Right ventricle myocardium inferior (tissue), 1 donor: ENCODE measurements around the gene ASTN2. TPM values are rescaled to one million over a fixed set of nuclear protein-coding genes. Genes with fewer than 3 reads are reported as not detected.

Experiments
- ATAC-seq: fragments of 200-7000 bp; cut with Tn5 transposase; one replicate; pipeline ENCODE4 v1.9.1; 2020; ENCODE audit warnings: mild to moderate bottlenecking, moderate library complexity
- DNase-seq: peaks from one replicate; pipeline ENCODE4 v3.0.0; 2021; ENCODE audit errors: missing footprints
- intact Hi-C: fragments of 100-400 bp; cut with DNase I; formaldehyde crosslinking; loops from one replicate; pipeline ENCODE4 v1.11.0; 2022
- total RNA-seq: library from RNA; stranded (reverse); fragmentation: NEBNext Ultra II Directional; extraction: Animal tissue kit (Norgen Biotek cat#: 25700); gene quantifications from one replicate; pipeline ENCODE4 v1.2.1, GENCODE V29; 2021
- donor health status: DM: no; HTN: yes; CAD: no; lungs with severe emphysema.

The ASTN2 gene
- total RNA-seq, 1 donor from 2014 or later: 8.3 TPM

- DNase-seq (no peak), ATAC-seq (no peak)
- intact Hi-C loops: no loop called here
Observed at GRCh38 chr9:117375956-117376355, 38.9 kb downstream of the ASTN2 start.

- DNase-seq: no peak
- intact Hi-C loops: no loop called here
- ATAC-seq: no peak
Observed at GRCh38 chr9:117374076-117374725, 40.7 kb downstream of the ASTN2 start.

DNA sequence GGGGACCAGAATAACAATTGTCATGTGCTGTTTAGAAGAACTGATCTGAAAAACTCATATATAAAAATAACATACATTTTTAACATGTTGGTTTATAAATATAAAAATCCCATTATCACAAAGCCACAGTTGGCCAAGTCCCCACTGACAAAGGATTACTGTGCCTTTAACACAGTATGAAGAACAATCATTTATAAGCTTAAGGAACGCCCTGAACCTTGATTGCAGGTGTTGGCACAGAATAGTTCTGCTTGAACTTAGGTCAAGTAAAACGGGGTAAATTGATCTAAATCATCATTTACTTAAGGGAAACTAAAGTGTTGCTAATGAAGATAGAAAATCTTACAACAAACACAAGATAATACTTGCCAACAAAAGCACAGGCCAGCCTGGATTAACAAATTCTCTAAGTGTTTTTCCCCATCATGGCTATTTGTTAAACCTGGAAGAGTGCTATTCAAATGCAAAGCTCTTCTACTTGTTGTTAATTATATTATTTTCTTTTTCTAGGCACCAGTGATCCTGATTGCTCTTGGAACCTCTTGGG is 46.1 kb downstream of the ASTN2 start:
- intact Hi-C loops: no loop called here
- ATAC-seq: no peak
- no peak for DNase-seq

- intact Hi-C loops: no loop called here
- no peak for ATAC-seq
- DNase-seq: no peak
Observed at GRCh38 chr9:117365438-117365837, 49.4 kb downstream of the ASTN2 start.

- ATAC-seq: no peak
- DNase-seq: no peak
- intact Hi-C loops: no loop called here
Observed at GRCh38 chr9:117363006-117363405, 51.9 kb downstream of the ASTN2 start.

DNA sequence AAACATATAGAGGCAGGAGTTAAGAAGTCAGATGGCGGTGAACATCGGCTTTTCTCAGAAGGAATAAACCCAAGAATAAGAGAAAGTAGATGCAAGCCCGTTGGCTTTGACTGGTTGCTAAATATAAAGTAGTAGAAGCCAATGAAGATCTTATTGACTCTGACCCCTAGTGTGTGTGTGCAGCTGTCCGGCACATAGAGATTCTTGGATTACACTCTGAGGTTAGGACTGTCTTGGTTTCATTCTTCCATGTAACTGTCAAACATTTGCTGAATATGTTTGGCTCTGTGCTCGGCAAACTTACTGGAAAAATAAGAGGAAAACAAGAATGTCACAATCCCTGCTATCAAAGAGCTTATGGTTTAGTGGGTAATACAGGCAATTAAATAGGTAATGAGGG is 54.9 kb downstream of the ASTN2 start:
- intact Hi-C loops: no loop called here

GRCh38 chr9:117355542-117355941 is 59.3 kb downstream of the ASTN2 start:
- no peak for DNase-seq
- intact Hi-C loops: no loop called here
- no peak for ATAC-seq

More for the DNA sequence above, 54.9 kb downstream of the ASTN2 start:
- ATAC-seq (no peak), DNase-seq (no peak)

GRCh38 chr9:117354997-117355396 is 59.9 kb downstream of the ASTN2 start:
- intact Hi-C loops: no loop called here
- DNase-seq (no peak), ATAC-seq (no peak)

- DNase-seq: no peak
- no peak for ATAC-seq
- intact Hi-C loops: no loop called here
Observed at GRCh38 chr9:117354244-117354847, 60.5 kb downstream of the ASTN2 start.

- ATAC-seq: no peak
- intact Hi-C loops: no loop called here
- DNase-seq: no peak
Observed at GRCh38 chr9:117344892-117345660, 69.8 kb downstream of the ASTN2 start.

DNA sequence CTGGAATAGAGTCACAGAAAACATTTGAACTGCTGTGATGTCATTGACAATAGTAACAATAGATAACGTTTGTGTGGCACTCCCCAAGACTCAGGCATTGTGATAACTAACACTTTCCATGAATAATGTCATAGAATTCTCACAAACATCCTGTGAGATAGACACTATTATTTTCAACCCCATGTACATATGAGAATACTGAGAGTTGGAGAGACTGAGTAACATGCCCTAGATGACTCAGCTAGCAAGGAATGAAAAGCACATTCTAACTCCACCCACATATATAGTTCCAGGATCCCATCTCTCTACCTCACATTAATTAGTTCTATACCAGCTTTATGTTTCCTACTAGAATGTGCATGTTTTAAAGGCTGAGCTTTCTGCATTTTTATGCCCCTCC is 71.4 kb downstream of the ASTN2 start:
- ATAC-seq (no peak), DNase-seq (no peak)
- intact Hi-C loops: no loop called here

DNA sequence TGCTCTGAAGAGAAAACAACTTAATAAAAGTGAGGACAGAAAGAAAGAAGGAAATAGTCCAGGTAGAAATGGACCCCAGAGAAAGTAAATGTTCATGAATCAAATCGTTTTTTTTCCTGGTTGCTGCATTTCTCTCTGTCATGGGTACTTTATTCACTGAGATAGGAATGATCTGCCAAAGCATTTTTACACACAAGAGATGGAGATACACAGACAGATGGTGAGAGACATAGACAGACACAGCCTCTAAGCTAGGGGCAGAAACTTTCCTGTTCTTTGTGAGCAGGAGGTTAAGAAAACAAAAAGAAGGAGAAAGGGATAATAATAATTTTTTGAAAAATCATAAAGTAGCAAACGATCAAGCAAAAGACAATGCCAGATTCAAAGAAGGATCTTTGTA is 73.7 kb downstream of the ASTN2 start:
- DNase-seq (no peak), ATAC-seq (no peak)
- intact Hi-C loops: no loop called here

DNA sequence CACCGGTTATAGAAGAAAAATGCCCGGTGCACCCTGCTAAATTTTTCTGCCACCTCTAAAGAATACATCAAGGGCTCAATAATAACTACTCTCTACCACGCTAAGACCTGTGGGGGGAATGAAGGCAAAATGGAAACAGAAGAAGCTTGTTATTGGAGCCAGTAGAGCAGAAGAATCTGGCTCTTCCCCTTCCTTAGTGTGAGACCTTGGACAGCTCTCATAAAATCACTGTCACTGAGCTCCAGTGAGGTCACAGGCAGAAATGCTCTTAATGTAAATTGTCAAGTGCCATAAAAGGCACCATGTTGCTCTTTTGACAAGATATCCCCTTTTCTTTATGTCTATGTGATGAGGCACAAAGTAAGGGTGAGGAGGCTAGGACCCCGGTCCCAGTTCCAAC is 74.4 kb downstream of the ASTN2 start:
- ATAC-seq (no peak), DNase-seq (no peak)

GRCh38 chr9:117335837-117336433 is 78.9 kb downstream of the ASTN2 start:
- ATAC-seq (no peak), DNase-seq (no peak)
- intact Hi-C loops: no loop called here

More for the DNA sequence above, 74.4 kb downstream of the ASTN2 start:
- intact Hi-C loops: no loop called here

DNA sequence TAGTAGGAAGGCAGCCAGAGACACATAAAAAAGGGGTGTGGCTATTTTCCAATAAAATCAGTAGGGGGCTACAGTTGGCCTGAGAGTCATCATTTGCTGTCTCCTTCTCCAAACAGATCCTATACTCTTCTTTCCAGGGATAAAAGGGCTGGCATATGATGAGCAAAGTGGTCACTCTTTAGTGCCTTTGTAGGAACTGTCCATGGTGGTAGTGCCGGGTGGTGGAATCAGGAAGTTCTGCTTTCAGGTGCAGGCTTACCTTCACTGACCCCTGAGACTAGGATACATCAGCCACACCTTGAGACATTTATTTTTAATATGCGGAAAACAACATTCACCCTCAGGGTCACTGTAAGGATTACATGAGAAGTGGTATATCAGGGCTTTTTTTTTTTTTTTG is 80.8 kb downstream of the ASTN2 start:
- intact Hi-C loops: no loop called here
- no peak for DNase-seq
- no peak for ATAC-seq

- intact Hi-C loops: loop anchor here (10.0 kb wide), 1 partner anchor 59 kb away; no protein-coding TSS in a partner anchor
- ATAC-seq (no peak), DNase-seq (no peak)
Observed at GRCh38 chr9:117325831-117326230, 89.0 kb downstream of the ASTN2 start.

GRCh38 chr9:117325110-117325731 is 89.6 kb downstream of the ASTN2 start:
- intact Hi-C loops: loop anchor here (10.0 kb wide), 1 partner anchor 60 kb away; no protein-coding TSS in a partner anchor
- DNase-seq (no peak), ATAC-seq (no peak)

GRCh38 chr9:117323390-117323789 is 91.5 kb downstream of the ASTN2 start:
- intact Hi-C loops: loop anchor here (10.0 kb wide), 1 partner anchor 61 kb away; no protein-coding TSS in a partner anchor
- ATAC-seq: no peak
- no peak for DNase-seq

DNA sequence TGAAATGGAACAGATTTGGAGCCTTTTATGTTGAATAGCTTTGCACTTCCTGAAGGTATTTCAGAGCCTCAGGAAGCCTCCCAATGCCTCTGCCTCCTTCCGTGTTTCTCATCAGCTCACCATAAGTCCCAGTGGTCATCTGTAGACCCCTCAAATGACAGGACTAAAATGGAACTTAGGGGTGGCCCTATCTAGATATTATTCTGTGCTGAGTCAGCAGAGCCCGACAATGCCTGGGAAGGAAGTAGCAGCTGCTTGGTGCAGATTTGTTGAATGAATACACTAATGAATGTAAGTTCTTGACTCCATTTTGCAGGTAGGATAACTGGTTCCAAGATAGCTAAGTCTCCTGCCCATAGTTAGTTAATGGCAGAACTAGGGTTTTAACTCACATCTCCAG is 97.7 kb downstream of the ASTN2 start:
- no peak for ATAC-seq
- intact Hi-C loops: no loop called here
- DNase-seq: no peak
